Activated naive CD8-positive, alpha-beta T cell treated with anti-CD3 and anti-CD28 coated beads, Interleukin-2, amount 50 U/mL, for 16 hours (primary cell): ENCODE measurements around the gene ZKSCAN1.

Experiments
- DNase-seq: peaks from one replicate; pipeline ENCODE4 v3.0.0-alpha.2; 2020; ENCODE audit warnings: low read depth, low spot score

Gene ZKSCAN1

DNA sequence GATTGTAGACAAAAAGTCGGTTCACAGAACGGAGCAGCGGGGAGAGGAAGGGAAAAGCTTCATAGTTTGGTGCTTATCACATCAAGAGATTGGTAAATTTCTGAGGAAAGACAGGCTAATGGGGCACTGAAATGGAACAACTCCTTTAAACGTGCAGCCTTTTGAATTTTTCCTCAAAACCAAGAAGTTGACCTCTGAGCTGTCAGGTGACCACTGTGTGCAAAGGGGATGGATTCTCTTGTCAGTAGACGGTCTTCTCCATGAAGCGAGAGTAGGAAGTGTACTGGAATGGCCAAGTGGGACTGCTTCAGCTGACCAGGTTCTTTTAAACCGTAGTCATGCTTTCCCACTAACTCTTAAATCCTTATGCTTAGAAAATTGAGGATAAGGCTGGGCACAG lies 22.9 kb downstream of the ZKSCAN1 start:
- no peak for DNase-seq

- no peak for DNase-seq
Observed at GRCh38 chr7:100040575-100040974, 25.2 kb downstream of the ZKSCAN1 start.

GRCh38 chr7:100044718-100045117 lies 29.3 kb downstream of the ZKSCAN1 start:
- DNase-seq: no peak

GRCh38 chr7:100048680-100049079 lies 33.3 kb downstream of the ZKSCAN1 start:
- DNase-seq: no peak

DNA sequence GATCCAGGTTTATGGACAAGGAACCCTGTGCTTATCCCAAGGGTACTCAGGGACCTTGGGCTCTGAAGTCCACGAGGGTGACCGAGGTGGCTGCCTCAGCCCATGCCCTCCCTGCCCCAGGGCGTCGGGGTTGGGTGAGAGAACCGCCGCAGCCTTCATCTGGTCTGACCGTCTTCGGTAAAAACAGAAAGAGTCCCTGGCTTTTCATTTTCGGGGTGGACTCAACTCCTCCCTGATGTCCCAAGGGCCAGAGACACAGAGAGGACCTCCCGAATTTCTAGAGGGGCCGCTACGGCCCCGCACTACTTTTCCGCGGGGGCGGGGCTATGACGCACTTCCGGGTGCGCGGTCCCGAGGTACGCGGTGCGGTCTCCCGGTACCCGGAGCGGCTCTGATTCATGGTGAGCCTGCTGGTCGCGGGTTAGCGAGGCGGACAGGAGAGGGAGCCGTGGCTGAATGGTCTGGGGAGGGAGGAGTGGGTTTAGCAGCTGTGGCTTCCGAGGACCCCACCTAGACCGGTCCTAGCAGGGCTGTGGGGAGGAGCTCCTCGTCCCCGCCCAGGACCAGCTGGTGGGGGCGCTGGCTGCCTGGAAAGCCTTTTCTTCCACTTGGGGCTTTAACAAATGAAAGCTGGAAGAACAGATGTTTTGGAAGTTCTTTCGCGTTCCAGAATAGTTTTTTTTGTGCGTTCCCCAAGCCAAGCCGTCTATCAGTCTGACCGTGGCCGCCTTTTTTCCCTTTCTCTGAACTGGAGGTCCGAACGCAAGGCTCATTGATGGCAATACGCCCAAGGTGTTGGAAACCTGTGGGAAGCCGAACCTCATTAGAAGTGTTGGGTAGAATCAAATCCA lies 34.3 kb downstream of the ZKSCAN1 start, which contains the start of gene ZSCAN21:
TSS of gene ZSCAN21 (plus strand) at position 334 of the 851 bp plus-strand sequence. CDS start 7,233 bp downstream, outside the sequence.
- DNase-seq: peak; percentile 54

- DNase-seq: no peak
Observed at GRCh38 chr7:100051611-100052010, 36.2 kb downstream of the ZKSCAN1 start.

DNA sequence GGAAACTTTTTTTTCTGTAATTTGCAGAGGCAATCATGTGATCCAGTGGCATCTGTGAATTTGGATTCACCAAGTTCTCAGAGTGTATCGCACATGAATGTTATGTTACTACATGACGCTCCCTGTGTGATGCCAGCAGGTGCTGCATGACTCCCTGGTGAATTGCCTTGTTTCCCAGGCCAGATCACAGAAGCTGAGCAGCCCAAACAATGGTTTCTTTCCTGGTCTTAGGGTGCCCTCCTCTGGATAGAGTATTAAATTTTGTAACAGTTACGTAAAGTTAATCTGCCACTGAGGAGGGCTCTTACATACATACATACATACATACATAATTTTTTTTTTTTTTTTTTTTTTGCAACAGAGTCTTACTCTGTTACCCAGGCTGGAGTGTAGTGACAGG lies 37.8 kb downstream of the ZKSCAN1 start:
- no peak for DNase-seq

GRCh38 chr7:100057006-100057405 lies 41.6 kb downstream of the ZKSCAN1 start:
- no peak for DNase-seq

GRCh38 chr7:100059251-100059739 lies 43.9 kb downstream of the ZKSCAN1 start:
- DNase-seq: no peak

DNA sequence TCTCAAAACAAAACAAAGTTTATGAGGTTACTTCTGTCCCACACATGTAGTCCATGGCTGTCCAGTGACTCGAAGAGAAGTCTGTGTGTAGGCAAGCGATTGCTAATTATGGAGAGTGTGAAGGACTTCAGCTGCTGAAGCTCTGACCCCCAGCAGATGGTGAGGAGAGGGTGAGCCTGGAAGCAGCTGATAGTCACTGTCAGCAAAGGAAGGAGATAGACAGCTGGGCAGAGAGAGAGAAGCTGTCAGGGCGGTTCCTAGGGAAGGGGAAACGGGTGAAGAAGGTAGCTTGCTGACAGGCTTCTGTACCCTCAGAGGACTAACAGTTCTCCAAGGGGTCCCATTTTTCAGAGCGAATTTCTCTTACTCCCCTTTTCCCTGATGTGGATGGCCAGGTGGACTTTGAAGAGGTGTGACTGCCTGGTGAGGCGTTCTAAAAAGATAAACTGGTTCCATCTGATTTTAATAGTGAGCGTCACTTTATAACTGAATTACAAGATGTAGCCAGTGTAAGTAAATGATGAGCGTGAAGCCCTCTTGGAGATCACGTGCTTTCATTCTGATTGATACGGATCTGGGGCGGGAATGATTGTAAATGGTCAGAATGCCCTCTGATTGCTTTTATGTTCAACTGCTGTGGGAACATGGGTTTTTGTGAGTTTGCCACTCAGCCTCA lies 46.3 kb downstream of the ZKSCAN1 start:
- no peak for DNase-seq

- DNase-seq: no peak
Observed at GRCh38 chr7:100063376-100063775, 48.0 kb downstream of the ZKSCAN1 start.

- DNase-seq: no peak
Observed at GRCh38 chr7:100064162-100064561, 48.8 kb downstream of the ZKSCAN1 start.

GRCh38 chr7:100065452-100066186 lies 50.2 kb downstream of the ZKSCAN1 start:
- no peak for DNase-seq

DNA sequence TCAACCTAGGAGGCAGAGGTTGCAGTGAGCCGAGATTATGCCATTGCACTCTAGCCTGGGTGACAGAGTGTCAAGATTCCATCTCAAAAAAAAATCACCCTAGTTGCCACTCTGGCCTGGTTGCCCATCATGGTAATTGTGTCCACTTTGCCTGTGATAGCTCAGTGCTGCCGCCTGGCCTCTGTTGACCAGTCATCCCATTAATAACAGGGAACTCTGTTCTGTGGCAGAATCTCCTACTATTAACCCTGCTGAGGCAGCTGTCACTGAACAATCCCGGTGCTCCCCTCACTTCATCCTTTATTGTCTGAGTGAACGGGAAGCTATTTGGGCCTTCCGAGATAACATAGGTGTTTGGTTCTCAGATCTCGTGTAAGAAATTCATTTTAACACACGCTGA lies 51.6 kb downstream of the ZKSCAN1 start:
- no peak for DNase-seq

- DNase-seq: no peak
Observed at GRCh38 chr7:100069991-100070390, 54.6 kb downstream of the ZKSCAN1 start.

- DNase-seq: no peak
Observed at GRCh38 chr7:100071018-100071723, 55.8 kb downstream of the ZKSCAN1 start.

GRCh38 chr7:100072462-100072861 lies 57.1 kb downstream of the ZKSCAN1 start:
- DNase-seq: no peak

GRCh38 chr7:100074841-100075240 lies 59.4 kb downstream of the ZKSCAN1 start:
- DNase-seq: no peak

- DNase-seq: no peak
Observed at GRCh38 chr7:100075418-100075817, 60.0 kb downstream of the ZKSCAN1 start.

DNA sequence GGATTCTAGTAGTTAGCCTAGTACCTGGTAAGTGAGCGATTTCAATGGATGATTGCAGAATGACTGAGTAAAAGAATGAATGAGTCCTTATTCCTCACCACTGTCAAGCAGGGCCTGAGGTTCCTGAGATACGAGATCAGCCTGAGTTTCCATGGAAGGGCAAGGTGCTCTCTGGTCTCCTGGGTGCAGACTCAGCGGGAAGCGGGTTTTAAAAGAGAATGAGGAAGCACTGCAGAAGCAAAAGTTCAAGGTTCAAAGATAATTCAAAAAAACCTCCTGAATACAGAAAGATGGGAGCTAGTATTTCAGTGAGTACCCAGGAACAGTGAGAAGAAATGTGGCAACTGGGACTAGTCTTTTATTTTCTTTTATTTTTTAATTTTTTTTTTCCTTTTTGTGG lies 61.8 kb downstream of the ZKSCAN1 start:
- DNase-seq: no peak

DNA sequence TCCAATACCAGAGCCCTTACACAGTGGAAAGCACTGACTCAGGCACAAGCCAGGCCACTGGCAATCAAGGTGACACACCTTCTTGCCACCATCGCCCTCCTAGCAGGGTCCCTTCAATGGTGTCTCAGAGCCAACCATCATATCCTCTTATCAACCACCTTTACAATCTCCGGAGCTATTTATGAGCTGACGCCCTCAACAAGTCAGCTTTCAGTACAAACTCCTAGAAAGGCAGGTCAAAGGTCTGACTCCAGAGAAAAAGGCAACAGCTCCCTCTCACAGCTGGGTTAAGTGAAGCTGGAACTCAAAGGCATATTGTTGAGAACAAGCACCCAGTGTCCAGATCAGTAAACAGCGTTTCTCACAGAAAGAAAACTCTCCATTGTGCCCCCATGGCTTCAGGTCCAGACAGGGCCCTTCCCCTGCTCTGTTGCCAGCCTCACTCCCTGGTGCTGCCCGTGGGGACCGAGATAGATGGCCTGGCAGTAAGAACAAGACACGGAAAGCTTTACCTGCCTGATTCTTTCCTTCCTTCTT lies 63.7 kb downstream of the ZKSCAN1 start:
- DNase-seq: no peak
